HG03097 (cell line): ENCODE measurements around the gene ANGEL1.

Experiments used
- ATAC-seq: cut with Tn5 transposase; IDR thresholded peaks from one replicate; pipeline ENCODE4 v1.9.1; 2021; ENCODE audit not compliant: unreplicated experiment, low FRiP score

ANGEL1 gene

DNA sequence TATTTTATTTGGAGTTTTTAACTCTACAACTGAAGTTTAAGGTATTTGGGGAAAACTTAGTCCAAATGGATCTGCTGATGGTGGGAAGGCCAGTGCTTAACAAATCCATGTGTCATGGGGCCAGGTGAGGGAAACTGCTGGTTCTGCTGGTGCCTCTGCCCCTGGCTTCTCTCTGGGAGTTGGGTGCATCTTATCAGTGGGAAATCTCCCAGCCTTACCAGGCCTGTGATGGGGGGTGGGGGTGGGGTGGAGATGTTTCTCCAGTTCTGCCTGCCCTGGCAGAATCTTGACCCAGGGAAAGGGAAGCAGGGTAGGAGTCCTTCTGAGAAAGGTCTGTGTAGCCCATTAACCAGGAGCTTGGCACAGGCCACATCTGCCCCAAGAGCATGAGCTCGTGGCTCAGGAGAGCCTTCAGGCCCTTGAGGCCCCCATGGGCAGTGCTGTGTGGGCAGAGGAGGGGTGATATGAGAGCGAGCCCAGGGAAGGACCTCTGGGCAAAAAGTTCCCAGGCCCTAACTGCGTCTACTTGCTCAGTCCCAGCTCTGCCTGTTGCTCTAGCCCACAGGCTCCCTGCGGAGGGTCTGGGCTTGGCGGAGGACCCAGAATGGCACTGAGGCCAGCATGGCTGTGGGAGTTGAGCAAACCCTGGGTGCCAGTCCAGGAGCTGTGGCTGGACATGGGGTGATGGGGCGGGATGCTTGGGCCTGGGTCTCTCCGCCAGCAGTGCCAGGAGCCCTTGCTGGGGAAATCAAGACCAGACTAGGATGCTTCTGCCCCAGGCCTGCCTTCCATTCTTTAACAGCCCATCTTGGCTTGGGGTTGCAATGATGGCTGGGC lies 33.2 kb downstream of the ANGEL1 start:
- no peak for ATAC-seq

DNA sequence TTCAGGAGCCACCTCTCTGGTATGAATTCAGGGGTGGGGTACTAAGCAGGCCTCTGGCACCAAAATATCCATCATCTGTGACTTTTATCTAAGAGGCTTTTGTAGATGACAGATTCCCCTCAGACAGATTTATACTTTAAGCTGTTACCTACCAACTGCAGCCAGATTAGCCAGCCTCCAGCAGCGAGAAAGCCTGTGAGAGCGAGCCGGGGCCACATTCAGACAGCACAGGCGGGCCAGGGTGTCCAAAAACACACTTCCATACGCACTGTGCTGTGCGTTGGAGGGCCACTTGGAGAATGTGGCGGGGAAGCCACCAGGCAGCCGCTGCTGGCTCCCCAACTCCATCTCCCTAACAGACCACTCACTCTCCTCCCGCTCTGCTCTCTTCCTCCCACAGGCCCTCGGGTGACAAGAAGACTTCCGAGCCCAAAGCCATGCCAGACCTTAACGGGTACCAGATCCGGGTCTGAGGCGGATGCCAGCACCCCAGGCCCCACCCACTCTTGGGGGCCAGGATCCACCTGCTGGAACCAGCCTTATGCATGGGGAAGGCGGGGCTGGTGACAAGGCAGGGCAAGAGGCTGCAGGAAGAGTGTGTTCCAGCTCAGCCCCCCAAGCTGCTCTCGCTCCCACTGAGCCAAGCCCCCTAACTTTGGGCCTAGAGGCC lies 34.0 kb downstream of the ANGEL1 start:
- ATAC-seq, result no peak

DNA sequence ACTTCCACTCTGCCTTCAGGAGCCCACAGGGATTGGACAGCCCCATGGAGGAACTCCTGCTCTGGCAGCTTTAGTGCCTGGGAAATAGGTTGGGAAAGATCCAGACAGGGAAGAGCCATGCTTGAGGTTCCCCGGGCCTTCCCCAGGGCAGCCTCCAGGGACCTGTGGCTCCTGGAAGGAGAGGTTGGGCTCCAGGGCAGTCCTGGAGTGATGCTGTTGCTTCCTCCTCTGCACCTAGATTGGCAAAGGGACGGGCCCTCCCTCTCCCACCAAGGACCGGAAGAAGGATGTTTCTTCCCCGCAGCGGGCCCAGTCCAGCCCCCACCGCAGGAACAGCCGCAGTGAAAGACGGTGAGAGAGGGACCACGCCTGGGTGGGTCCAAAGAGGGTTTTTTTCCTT lies 35.0 kb downstream of the ANGEL1 start:
- ATAC-seq, result no peak

DNA sequence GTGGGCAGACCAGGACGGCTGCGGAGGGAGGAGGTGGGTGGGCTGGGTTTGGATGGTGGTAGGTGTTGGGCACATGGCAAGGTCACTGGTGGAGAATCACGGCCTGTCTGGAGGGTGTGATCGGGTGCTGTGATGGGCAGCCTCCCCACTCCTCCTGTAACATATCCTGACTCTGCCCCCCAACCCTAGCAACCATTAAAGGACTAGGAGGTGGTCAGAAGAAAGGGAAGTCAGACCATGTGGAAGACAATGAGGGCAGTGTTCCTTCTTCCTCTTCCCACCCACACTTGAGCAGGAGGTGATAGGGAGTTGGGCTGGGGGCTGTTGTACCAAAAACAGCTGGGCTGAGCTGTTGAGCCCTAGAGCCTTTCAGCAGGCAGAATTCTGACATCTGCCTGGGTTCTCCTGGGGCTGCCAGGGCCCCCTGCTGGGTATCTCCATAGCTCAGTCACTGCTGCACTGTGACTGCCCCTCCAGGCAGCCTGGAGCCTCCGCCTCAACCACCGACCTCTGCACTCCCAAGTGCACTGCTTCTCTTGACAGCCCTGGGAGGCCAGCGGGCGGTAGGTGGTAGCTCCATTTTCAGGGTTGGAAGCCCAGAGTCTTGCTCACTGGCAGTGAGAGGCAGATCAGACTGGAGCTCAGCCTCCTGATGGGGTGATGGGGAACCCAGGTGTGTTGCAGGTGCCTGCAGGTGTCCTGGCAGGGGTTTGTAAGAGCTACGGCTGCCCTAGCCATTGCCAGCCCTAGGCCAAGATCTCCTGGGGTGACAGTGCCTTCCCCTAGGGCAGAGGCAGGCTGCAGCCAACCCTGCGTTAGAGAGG lies 36.0 kb downstream of the ANGEL1 start:
- ATAC-seq, result no peak

DNA sequence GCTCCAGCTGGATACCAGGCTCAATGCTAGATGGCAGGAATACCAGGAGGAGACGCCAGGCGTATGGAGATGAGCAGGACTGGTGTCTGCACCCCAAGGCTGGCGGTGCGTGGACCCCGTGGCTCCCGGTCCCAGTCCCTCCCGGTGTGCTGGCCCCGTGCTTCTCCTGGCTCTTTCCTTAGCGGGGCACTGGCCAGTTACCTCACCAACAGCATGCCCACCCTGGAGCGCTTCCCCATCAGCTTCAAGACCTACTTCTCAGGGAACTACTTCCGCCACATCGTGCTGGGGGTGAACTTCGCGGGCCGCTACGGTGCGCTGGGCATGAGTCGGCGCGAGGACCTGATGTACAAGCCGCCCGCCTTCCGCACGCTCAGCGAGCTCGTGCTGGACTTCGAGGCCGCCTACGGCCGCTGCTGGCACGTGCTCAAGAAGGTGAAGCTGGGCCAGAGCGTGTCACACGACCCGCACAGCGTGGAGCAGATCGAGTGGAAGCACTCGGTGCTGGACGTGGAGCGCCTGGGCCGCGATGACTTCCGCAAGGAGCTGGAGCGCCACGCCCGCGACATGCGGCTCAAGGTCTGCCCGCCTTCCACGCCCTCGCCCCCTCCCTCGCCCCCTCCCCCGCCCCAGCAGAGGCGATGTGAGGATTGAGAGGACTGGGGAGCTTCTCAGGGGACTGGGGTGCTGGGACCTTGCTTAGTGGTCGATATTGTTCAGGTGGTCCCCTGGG lies 36.8 kb downstream of the ANGEL1 start:
- no peak for ATAC-seq

DNA sequence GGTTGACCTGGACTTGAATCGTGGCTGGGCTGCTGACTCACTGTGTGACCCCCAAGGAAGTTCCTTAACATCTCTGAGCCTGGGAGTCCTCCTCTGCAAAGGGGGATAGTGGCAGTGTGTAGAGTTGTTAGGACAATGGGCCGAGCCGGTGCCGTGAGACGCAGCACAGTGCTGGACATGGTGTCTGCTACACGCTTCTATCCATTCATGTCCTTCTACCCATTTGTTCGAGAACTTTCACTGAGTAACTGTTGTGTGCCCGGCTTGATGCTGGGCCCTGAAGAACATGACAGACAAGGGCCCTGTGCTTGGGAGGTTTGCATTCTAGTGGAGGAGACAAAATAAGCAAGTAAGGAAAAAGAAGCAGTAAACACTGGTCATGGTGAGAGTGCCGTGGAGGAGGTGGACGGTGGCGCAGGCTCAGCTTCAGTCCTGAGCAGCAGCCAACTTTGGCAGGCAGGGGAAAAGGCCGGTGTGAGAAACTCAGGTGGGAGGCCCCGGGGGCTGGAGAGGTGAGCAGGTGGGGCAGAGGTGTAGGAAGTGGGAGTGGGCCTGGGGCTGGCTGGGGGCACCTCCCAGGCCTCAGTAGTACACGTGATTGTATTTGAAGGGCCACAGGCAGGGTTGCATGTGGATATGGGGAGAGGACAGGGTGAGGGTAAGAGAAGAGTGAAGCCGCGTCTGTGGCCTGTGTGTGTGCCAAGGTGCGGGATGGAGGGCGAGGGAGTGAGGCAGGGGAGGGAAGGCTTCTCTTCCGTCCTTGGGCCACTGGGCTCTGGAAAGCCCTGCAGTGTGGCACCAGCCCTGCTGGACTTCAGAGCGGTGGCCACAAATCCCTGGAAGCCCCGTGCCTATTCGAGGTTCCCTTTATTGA lies 37.6 kb downstream of the ANGEL1 start:
- ATAC-seq, result no peak

DNA sequence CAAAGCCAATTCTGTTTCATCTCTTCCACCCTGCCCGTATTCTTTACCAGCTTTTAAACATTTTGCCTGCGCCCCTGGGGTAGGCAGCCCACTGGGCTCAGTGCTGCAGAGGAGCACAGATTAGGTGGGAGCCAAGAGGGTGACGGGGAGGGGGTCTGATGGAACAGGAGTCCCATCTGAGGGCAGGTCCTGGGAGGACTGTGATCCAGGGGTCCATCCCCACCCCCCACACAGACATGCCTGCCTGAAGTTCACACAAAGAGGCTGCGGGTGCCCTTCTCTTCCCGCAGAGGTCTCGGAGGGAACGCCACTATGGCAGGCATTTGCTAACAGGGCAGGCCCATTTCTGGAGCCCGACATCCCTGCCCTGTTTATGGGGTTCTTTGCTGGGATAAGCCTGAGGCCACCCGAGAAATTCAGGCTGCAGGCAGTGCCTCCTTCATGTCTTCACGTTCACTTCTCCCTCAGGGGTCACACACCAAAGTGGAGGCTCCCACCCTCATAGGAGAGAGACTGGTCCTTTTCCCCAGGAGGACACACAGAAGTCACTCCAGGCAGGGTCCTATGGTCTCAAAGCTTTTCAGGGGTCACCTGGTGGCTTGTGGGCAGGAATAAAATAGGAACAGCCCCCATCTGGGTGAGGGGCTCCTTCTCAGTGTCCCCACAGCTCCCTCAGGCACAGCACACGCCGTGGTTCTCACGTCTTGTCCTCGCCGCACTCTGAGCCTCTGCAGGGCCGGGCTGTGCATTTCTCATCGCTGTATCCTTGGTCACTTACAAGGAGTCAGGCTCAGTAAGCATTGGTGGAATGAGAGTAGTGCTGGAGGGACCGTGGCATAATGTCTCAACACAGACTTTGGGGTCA lies 38.5 kb downstream of the ANGEL1 start:
- ATAC-seq, result no peak

DNA sequence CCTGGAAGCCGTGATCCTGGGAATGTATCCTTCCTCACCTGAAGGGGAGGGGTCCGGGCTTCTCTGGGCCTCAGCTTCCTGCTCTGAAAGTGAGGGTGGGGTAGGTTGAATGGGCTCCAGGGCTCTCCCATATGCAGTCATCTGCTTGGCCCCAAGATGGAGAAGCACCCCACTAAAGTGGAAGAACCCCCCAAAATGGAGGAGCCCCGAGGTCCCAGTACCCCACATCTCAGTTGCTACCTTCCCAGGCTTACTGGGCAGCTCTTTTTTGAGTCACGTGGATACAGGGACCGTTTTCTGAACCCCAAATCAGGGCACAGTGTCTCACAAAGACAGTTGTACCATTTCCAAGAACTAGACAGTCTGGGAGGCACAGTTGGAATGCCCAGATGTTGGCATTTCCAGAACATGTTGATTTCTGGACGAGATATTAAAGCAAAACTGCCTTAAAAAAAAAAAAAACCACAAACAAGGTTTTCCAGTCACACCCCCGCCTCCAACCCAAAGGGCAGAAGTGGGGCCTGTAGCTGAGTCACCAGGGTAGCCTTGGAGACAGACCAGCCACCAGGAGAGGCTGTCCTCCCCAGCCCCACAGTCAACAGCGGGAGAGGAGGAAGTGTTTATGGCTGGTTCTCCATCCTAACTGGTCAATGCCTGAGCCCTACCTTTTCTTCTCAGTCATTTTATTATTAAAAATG lies 39.3 kb downstream of the ANGEL1 start:
- ATAC-seq, result no peak

DNA sequence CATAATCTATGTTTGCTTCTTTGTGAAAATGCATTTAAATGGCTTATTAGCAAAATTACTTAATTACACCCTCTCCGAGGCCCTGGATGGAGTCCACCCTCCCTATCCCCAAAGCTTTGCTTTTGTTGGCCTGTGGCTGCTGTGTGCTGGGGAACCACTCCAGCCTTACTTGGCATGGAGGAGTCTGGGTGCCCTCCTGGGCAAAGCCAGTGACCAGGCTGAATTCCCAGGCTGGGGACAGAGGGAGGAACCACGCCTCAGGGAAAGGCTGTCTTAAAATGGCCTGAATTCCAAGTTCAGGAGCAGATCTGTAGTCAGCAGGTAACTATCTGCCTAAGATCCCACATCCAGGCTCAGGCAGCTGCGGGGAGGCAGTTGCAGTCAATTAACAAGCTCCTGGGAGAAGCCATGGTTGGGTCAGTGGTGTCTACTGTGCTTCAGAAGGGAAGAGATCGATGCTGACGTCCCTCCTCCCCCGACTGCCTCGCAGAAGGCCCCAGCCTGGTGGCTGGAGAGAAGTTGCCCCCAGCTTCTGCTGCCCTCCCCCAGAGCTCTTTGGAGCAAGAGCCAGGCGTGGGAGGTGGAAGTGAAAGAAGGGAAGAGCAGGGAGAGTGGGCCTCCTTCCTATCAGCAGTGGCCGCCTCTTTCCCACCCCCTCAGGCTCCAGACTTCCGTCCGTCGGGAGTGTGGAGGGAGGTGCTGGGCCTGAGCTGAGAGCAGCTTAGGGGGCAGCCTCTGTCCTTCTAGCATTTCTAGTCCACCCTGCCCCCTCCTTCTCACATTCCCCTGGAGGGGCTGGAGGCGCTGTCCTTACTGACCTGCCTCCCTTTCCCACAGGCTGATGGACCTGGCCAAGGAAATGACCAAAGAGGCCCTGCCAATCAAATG lies 40.1 kb downstream of the ANGEL1 start:
- ATAC-seq, result no peak

DNA sequence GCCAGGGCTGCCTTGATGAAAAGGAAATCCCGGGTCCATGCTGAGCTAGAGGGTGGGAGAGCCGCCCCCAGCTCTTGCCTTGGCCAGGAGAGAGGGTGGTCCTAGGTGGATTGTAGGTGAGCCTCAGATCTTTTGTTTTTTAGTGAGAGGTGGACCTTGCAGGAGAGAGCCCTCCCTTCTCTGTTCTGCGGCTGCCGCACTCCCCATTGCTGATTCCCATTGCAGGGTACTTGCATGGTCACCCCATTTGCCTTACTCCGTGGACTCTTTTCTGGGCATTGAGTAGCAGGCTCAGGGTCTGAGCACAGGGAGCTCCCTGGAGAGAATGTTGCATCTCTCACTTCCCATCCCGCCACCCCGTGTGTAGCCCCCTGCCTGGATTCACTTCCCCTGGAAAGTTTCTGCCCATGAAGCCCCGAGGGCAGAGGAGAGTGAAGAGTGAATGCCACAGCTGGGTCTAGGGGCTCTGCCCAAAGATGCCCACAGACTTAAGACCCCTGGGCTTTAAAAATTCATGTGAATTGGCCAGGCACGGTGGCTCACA lies 41.2 kb downstream of the ANGEL1 start:
- ATAC-seq, result no peak

DNA sequence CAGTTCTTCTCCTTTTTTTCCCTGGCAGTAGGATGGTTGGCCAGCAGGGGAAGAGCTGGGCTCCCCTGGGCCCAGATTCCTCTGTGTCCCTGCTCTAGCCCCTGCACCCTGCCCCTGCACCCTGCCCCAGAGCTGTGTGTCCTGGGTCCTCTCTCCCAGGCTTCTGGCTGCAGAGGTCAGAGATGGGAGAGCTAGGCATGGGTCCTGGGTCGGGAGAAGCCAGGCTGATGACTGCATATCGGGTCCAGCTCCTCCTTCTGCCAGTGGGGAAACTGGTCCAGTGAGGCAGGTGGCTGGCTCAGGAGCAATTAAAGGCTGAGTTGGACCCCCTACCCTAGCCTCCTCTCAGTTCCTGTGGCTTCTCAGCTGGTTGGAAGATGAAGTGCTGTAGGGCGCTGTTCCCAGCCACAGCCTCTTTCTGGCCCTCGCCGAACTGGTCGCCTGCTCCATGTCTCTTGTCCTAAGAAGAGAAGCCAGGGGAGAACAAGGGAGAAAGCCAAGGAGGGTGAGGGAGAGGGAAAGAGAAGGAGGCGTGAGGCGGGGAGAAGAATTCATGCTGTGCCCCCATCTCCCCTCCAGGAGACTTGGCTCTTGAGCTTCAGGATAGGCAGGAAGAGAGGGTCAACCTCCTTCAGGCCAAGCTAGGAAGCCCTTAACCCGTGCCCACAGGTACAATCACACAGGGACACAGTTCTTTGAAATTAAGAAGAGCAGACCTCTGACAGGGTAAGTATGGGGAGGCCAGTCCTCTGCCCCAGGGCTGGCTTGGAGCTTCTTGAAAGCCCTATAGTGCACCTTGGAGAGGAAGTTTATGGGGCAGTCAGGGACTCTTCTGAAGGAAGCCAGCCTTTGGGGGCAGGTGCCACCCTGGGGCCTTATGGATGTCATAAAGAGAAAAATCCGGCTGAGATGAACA lies 41.9 kb downstream of the ANGEL1 start:
- no peak for ATAC-seq

DNA sequence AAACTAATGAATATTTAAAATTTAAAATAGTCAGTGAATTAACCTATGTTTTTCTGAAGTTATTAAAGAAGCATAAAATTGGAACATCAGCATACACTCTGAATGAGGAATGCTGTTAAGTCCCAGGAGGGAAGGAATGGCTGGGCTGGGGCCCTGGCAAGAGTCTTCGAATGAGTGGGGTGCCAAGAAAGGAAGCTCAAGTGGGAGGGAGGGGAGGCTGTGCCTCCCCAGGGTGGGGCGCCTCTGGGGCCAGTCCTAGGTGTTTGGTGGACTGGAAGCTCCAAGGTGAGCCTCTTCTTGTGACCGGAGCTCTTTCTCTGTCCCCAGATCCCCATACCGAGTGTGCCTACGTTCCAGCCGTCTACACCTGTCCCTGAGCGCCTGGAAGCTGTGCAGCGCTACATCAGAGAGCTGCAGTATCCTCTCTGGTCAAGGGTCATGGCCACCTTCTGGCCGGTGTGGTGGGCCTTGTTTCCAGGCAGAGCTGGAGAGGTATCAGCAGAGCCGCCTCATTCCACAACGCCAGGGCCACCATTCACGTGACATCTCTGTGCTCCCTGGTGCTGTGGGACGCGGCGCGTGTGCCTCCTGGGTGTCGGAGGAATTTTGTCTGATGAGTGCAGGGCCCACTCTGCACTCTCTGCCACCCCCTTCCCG lies 42.9 kb downstream of the ANGEL1 start:
- ATAC-seq, result no peak

DNA sequence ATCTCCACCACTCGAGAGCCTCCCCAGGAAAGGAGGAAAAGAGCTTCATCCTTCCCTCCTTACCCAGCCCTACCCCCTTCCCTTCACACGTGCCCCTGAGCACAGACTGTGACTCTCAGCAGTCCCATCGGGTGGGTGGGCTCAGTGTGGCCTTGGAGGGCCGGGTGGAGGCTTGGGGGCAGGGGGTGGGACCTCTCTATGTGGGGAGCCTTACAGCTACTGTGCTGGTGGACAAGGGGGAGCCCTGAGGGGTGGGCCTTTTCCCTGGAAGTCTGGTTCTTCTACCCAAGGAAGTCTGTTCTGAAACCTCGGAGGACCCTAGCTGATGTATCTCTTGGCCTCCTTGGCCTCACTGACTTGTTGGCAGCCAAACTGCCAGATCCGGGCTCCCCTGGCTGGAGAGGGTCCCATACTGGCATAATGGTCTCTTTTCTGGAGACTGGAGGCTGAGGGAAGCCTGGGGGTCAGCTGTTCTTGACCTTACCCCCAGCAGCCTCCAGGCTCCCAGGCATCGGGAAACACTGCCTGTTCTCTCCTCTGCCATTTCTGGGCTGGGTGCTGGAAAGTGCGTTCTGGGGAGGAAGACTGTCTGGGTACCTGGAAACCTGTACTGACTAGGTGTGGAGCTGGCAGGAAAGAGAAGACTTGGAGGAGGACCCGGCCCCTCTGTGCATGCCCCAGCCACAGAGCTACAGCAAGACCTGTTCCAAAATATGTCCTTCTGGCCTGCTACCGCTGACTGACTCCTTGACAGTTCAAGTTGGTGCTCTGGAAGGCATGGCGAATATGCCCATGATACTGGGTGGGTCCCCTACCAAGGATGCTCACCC lies 43.8 kb downstream of the ANGEL1 start:
- no peak for ATAC-seq
